SJSA1 (cell line): ENCODE results near the gene ARHGAP26. TPM values are rescaled to one million over a fixed set of nuclear protein-coding genes. Genes with fewer than 3 reads are reported as not detected.
"Not testable (repeated sequence)": the region's sequence is repeated elsewhere in the genome, so short reads cannot be mapped to it uniquely, and the experiment has no call there.

ENCODE experiments used
- DNase-seq, 2 experiments: peaks; one replicate each; pipeline ENCODE4 v3.0.0-alpha.2; 2015 to 2020; ENCODE audit warnings: low spot score in 2 of 2, low read depth in 1 of 2
- H3K27ac ChIP-seq: fragments of 250-450 bp; sonication (Bioruptor Pico); 2 replicates; pipeline ENCODE4 v1.5.1; 2020; ENCODE audit warnings: mild to moderate bottlenecking, moderate library complexity
- H3K27me3 ChIP-seq: fragments of 250-450 bp; sonication (Bioruptor Pico); replicated peaks from 2 replicates; pipeline ENCODE4 v1.5.1; 2020; ENCODE audit warnings: mild to moderate bottlenecking, moderate library complexity
- H3K36me3 ChIP-seq: fragments of 250-450 bp; sonication (Bioruptor Pico); 2 replicates; pipeline ENCODE4 v1.5.1; 2020; ENCODE audit warnings: mild to moderate bottlenecking
- H3K4me1 ChIP-seq: fragments of 250-450 bp; sonication (Bioruptor Pico); replicated peaks from 2 replicates; pipeline ENCODE4 v1.6.1; 2021; ENCODE audit warnings: mild to moderate bottlenecking
- H3K4me3 ChIP-seq: fragments of 250-450 bp; sonication (Bioruptor Pico); 2 replicates; pipeline ENCODE4 v1.5.1; 2020; ENCODE audit warnings: mild to moderate bottlenecking
- H3K9me3 ChIP-seq: fragments of 250-450 bp; sonication (Bioruptor Pico); replicated peaks from 2 replicates; pipeline ENCODE4 v1.5.1; 2020; ENCODE audit warnings: mild to moderate bottlenecking
- total RNA-seq: library from RNA; depleted of rRNA; stranded (reverse); fragments of >200 nt; shearing (Covaris generic); gene quantifications from 2 replicates; pipeline ENCODE4 v1.2.3, GENCODE V29; 2014

The ARHGAP26 gene
- total RNA-seq, 1 experiment from 2014 or later, result 10.2 TPM

GRCh38 chr5:143113461-143113860 lies 343.3 kb downstream of the ARHGAP26 start:
- no peaks in the 10 kb centered on the region for H3K27me3 ChIP-seq
- no peaks in the 10 kb centered on the region for H3K4me1 ChIP-seq
- H3K4me3 ChIP-seq, result no peak overlapping the region
- no peaks in the 10 kb centered on the region for H3K9me3 ChIP-seq
- no peaks in the 10 kb centered on the region; the same call in 1 of the 2 replicates for H3K36me3 ChIP-seq
- no peak for DNase-seq
- H3K27ac ChIP-seq, result no peak overlapping the region

GRCh38 chr5:143114481-143114880 lies 344.3 kb downstream of the ARHGAP26 start:
- Histone ChIP-seq H3K27ac (no peak overlapping the region), H3K4me1 (no peaks in the 10 kb centered on the region), H3K36me3 (no peaks in the 10 kb centered on the region; the same call in 1 of the 2 replicates), H3K4me3 (no peak overlapping the region), H3K27me3 (no peaks in the 10 kb centered on the region), H3K9me3 (no peaks in the 10 kb centered on the region)
- no peak for DNase-seq

DNA sequence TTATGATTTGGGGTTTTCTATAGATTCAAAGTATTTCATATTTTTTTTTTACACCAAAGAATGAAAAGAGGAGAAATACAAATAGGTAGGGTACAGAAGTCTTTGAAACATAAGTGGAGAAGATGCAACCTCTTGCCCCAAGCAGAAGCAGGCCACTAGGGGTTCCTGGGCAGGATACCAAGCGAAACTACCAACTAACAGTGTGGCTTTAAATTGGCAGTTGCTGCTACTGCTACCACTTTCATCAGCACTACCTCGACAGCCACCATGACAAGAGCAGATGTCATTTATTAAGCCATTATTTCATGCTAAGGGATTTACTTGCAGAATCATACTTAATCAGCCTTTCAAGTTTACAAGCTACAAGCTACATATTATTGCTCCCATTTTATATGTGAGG lies 345.2 kb downstream of the ARHGAP26 start:
- DNase-seq, result no peak
- H3K9me3 ChIP-seq, result no peaks in the 10 kb centered on the region
- no peaks in the 10 kb centered on the region for H3K27me3 ChIP-seq
- H3K4me3 ChIP-seq, result no peak overlapping the region
- no peaks in the 10 kb centered on the region for H3K4me1 ChIP-seq
- no peaks in the 10 kb centered on the region; the same call in 1 of the 2 replicates for H3K36me3 ChIP-seq
- no peak overlapping the region for H3K27ac ChIP-seq

DNA sequence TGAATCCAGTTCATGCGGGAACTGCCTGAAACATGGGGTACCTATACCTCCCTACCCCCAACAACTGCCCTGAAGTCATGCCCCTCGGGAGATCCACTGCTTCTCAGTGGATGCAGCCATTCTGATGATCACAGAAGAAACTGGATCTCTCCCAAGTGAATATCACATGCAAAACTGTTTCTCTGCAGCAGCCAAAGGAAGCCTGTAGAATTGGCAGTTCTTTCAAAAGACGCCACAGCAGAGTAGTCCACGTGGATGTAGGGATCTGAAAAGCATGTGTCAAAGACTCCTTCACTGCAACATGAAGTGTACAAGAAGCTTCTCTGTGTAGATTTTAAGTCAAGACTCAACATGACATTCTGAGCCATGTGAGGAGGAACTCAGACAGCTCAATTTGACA lies 346.6 kb downstream of the ARHGAP26 start:
- Histone ChIP-seq H3K27ac (no peak overlapping the region), H3K4me3 (no peak overlapping the region), H3K4me1 (no peaks in the 10 kb centered on the region)

DNA sequence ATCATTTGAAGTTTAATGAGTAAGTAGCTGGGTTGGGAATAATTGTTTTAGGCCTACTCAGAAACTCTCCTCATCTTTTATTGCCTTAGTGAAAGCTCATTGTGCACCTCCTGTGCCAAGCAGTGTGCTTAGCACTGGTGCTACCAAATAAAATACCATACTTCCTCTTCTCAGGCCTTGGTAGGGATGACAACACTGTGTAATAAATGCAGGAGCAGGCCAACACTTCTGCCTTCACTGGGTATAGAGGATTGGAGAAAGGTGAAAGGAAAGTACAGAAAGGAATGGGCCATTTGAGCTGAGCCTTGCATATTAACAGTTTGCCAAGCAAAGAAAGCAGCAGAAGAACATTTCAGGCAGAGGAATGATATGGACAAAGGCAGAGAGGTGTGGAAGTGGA lies 347.6 kb downstream of the ARHGAP26 start:
- Histone ChIP-seq H3K27me3 (no peaks in the 10 kb centered on the region), H3K36me3 (peaks cover 3% of the 10 kb centered on the region), H3K4me3 (no peak overlapping the region), H3K9me3 (no peaks in the 10 kb centered on the region), H3K27ac (no peak overlapping the region), H3K4me1 (no peaks in the 10 kb centered on the region)
- DNase-seq, result no peak

More for the DNA sequence above, 346.6 kb downstream of the ARHGAP26 start:
- peaks cover 3% of the 10 kb centered on the region for H3K36me3 ChIP-seq
- no peak for DNase-seq
- no peaks in the 10 kb centered on the region for H3K27me3 ChIP-seq
- no peaks in the 10 kb centered on the region for H3K9me3 ChIP-seq

DNA sequence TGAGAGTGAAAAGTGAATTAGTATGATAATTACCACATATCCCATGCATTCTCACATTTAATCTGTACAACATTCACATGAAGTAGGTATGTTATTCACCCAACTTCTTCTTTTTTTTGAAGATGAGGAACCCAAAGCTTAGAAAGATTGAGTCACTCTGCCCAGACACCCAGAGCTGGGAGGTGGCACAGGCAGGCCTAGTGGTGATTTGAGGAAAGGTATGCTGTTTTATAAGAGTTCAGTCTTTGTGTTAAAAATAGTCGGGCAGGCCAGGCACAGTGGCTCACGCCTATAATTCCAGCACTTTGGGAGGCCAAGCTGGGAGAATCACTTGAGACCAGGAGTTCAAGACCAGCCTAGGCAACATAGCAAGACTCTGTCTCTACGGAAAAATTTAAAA lies 348.0 kb downstream of the ARHGAP26 start:
- H3K27ac ChIP-seq, result no peak overlapping the region
- no peak for DNase-seq

DNA sequence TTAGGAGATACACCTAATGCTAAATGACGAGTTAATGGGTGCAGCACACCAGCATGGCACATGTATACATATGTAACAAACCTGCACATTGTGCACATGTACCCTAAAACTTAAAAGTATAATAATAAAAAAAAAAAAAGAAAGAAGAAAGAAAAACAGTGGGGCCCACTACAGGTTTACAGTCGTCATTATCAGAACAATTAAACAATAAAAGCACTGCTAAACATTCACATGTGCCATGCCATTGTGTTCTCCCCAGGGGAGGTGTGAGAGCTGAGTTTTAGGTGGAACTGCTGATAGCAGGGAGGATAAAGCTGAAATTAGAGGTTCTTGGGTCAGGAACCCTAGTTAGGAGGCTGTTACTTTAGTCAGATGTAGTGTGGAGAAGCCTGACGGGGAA lies 348.6 kb downstream of the ARHGAP26 start:
- H3K36me3 ChIP-seq, DNase-seq, H3K27ac ChIP-seq, H3K4me3 ChIP-seq, H3K4me1 ChIP-seq, H3K9me3 ChIP-seq, H3K27me3 ChIP-seq: not testable (repeated sequence)

More for the DNA sequence above, 348.0 kb downstream of the ARHGAP26 start:
- Histone ChIP-seq H3K9me3 (no peaks in the 10 kb centered on the region), H3K36me3 (peaks cover 3% of the 10 kb centered on the region), H3K4me3 (no peak overlapping the region), H3K27me3 (no peaks in the 10 kb centered on the region), H3K4me1 (no peaks in the 10 kb centered on the region)

DNA sequence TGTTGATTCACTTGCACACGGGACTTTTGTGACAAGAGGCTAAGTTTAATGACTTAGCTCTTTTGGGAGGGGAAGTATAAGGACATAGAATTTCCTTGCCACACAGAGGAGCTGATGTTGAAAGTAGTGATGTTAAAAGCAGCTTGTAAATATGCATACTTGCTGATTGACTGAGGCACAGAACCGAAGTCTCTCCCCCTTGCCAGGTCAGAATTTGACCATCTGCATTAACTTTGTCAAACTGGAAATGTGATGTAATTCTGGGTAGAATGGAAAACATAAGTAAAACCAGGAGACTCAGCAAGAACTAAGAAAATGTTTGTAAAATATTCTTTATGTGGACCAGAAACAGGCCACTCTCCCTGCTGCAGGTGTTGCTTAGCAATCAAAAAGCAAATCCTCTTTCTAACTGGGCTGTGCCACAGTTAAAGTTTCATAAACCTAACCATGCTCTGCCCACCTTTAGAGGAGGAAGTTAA lies 349.2 kb downstream of the ARHGAP26 start:
- H3K36me3 ChIP-seq, result peaks cover 3% of the 10 kb centered on the region
- no peaks in the 10 kb centered on the region for H3K27me3 ChIP-seq
- no peak overlapping the region for H3K4me3 ChIP-seq
- no peaks in the 10 kb centered on the region for H3K4me1 ChIP-seq
- no peak overlapping the region for H3K27ac ChIP-seq
- no peaks in the 10 kb centered on the region for H3K9me3 ChIP-seq
- DNase-seq, result no peak

- no peaks in the 10 kb centered on the region for H3K27me3 ChIP-seq
- peaks cover 3% of the 10 kb centered on the region for H3K36me3 ChIP-seq
- no peak for DNase-seq
- no peak overlapping the region for H3K4me3 ChIP-seq
- H3K27ac ChIP-seq, result no peak overlapping the region
- H3K4me1 ChIP-seq, result no peaks in the 10 kb centered on the region
- no peaks in the 10 kb centered on the region for H3K9me3 ChIP-seq
Measured at GRCh38 chr5:143119881-143120341, 349.7 kb downstream of the ARHGAP26 start.

DNA sequence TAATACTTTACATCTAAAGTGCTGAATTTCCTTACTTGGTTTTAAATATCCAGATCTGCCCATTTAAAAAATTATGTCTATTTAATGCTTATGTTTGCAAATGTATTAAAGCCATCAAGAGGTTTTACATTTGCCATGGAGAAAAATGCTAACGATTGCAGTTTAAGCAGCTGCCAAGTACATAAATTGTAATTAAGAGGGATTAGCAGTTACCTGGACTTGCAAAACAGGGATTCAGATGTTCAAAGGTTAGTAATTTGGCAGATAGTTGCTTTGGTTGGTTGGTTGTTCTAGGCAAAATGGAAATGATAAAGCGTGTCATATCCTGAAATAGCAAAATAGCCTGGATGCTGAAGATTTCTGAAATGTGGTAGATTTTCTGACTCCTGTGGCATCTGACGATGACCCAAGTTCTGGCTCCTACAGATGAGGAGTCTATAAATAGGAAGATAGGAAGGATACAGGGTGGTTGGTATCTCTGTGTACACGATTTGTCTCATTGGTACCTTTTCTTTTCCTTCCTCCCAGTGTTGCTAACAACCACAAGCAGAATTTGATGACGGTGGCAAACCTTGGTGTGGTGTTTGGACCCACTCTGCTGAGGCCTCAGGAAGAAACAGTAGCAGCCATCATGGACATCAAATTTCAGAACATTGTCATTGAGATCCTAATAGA lies 350.4 kb downstream of the ARHGAP26 start:
- Histone ChIP-seq H3K4me1 (no peaks in the 10 kb centered on the region), H3K4me3 (no peak overlapping the region), H3K36me3 (peaks cover 3% of the 10 kb centered on the region), H3K9me3 (no peaks in the 10 kb centered on the region), H3K27ac (no peak overlapping the region), H3K27me3 (no peaks in the 10 kb centered on the region)
- DNase-seq, result no peak

- H3K27me3 ChIP-seq, result no peaks in the 10 kb centered on the region
- H3K9me3 ChIP-seq, result no peaks in the 10 kb centered on the region
- no peak overlapping the region for H3K4me3 ChIP-seq
- H3K36me3 ChIP-seq, result peaks cover 3% of the 10 kb centered on the region
- H3K27ac ChIP-seq, result no peak overlapping the region
- no peaks in the 10 kb centered on the region for H3K4me1 ChIP-seq
- DNase-seq, result no peak
Measured at GRCh38 chr5:143121135-143121475, 350.9 kb downstream of the ARHGAP26 start.

DNA sequence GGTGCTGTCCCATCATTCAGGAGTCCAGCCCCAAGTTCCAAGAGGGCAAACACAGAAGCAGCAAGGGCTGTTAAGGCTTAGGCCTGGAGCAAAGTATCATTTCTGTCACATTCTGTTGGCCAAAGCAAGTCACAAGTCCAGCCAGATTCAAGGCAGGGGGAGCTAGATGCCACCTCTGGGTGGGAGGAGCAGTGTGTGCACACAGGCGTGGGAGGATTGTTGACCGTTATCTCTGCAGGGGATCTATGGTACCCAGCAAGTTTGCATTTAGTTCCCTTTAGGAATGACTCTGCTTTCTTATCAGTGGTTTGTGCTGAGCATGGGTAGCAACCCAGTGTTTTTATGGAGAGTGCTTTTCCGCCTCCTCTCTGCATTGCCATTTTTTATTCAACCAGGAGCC lies 354.4 kb downstream of the ARHGAP26 start:
- Histone ChIP-seq H3K4me1 (no peaks in the 10 kb centered on the region), H3K27me3 (no peaks in the 10 kb centered on the region), H3K27ac (no peak overlapping the region), H3K36me3 (peaks cover 3% of the 10 kb centered on the region; the same call in 1 of the 2 replicates), H3K4me3 (no peak overlapping the region), H3K9me3 (no peaks in the 10 kb centered on the region)
- DNase-seq, result no peak

- H3K9me3 ChIP-seq, result no peaks in the 10 kb centered on the region
- no peak for DNase-seq
- no peaks in the 10 kb centered on the region for H3K27me3 ChIP-seq
- no peaks in the 10 kb centered on the region; the same call in 1 of the 2 replicates for H3K36me3 ChIP-seq
- no peak overlapping the region for H3K4me3 ChIP-seq
- H3K27ac ChIP-seq, result no peak overlapping the region
- H3K4me1 ChIP-seq, result no peaks in the 10 kb centered on the region
Measured at GRCh38 chr5:143126174-143127019, 356.2 kb downstream of the ARHGAP26 start.

DNA sequence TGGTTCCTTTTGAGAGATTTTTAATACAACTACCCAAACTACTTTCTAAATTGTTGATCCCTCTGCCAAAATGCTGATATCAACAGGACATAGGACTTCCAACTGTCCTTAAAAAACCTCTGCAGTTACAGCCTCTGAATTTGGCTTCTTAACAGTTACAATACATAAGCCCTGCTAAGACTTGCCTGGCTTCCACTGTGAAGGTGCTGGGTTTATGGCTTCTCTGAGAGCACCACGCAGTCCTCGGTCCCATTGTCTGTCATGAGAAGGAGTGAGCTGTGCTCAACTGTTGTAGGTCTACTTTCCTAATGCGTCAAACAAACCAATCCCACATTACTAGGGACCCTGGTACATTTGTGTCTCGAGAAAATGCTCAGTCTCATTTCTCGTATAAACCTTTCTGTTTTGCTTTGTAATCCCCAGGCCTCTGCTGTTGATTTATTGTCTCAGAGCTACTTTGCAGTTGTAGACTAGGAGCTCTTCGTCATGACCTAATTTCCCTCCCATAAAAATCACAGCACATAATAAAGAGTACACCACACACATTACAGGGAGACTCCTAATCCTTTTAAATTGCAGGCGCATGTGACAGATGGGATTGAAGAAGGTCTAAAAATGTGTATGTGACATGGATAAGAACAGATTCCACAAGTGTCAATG lies 358.4 kb downstream of the ARHGAP26 start:
- Histone ChIP-seq H3K9me3 (no peaks in the 10 kb centered on the region), H3K36me3 (no peaks in the 10 kb centered on the region), H3K27me3 (no peaks in the 10 kb centered on the region), H3K4me1 (no peaks in the 10 kb centered on the region), H3K27ac (no peak overlapping the region), H3K4me3 (no peak overlapping the region)
- no peak for DNase-seq
